Breast epithelium (tissue), 4 donors: ENCODE results near the gene ARNT2. TPM values are rescaled to one million over a fixed set of nuclear protein-coding genes. Genes with fewer than 3 reads are reported as not detected.

Experiments
- DNase-seq, 2 donors: peaks; one replicate each; pipeline ENCODE4 v3.0.0-alpha.2; 2019; ENCODE audit warnings: low spot score in 2 of 2
- H3K27ac ChIP-seq, 2 donors: fragments of 200-600 bp; sonication (generic) in 1 of 2; one replicate each; pipeline ENCODE4 v1.5.1; 2016 to 2019; ENCODE audit warnings: mild to moderate bottlenecking in 1 of 2
- H3K27me3 ChIP-seq, 2 donors: fragments of 200-600 bp; sonication (generic) in 1 of 2; one replicate each; pipeline versions ENCODE4 v1.5.1 to v1.6.0; 2017 to 2019; ENCODE audit warnings: control low read depth in 1 of 2, mild to moderate bottlenecking in 1 of 2
- H3K36me3 ChIP-seq: fragments of 200-600 bp; one replicate; pipeline ENCODE4 v1.5.1; 2019
- H3K4me1 ChIP-seq, 2 donors: fragments of 200-600 bp; sonication (generic); one replicate each; pipeline ENCODE4 v1.5.1; 2016 to 2019; ENCODE audit warnings: control low read depth in 1 of 2
- H3K4me3 ChIP-seq, 3 donors: fragments of 200-600 bp; sonication (generic); 1 replicate in 2 of 3; 2 replicates in 1 of 3; pipeline ENCODE4 v1.5.1; 2016 to 2019; ENCODE audit warnings: mild to moderate bottlenecking in 3 of 3, moderate library complexity in 2 of 3
- H3K9me3 ChIP-seq, 2 donors: fragments of 200-600 bp; sonication (generic) in 1 of 2; one replicate each; pipeline ENCODE4 v1.5.1; 2016 to 2019; ENCODE audit warnings: control low read depth in 1 of 2
- CTCF ChIP-seq, 3 donors: fragments of 450-650 bp; IDR thresholded peaks; one replicate each; pipeline ENCODE4 v1.5.1; 2016 to 2017; ENCODE audit warnings: antibody characterized with exemption in 3 of 3, mild to moderate bottlenecking in 3 of 3, moderate library complexity in 3 of 3
- POLR2A ChIP-seq: fragments of 450-650 bp; IDR thresholded peaks from one replicate; pipeline ENCODE4 v1.6.1; 2016; ENCODE audit warnings: antibody characterized with exemption, mild to moderate bottlenecking, moderate library complexity
- POLR2AphosphoS5 ChIP-seq, 3 donors: sonication (generic); formaldehyde crosslinking; IDR thresholded peaks; one replicate each; pipeline ENCODE4 v1.6.1; 2017; ENCODE audit warnings: antibody characterized with exemption in 3 of 3
- intact Hi-C: fragments of 100-400 bp; cut with DNase I; formaldehyde crosslinking; loops from one replicate; pipeline ENCODE4 v1.15.1; 2023; ENCODE audit warnings: low total_unique reads
- total RNA-seq, 3 donors: library from RNA; depleted of rRNA; stranded (reverse); fragments of >200 nt; gene quantifications; one replicate each; pipeline ENCODE4 v1.1.0, GENCODE V29; 2016

ARNT2 gene
- total RNA-seq, 3 donors from 2014 or later = 5.9 to 8.5 (median 7.0) TPM

GRCh38 chr15:80462836-80463512 is 58.8 kb downstream of the ARNT2 start:
- DNase-seq = no peak
- intact Hi-C loops = no loop called here
- Histone ChIP-seq H3K4me3 (no peak overlapping the region), H3K27me3 (no peaks in the 10 kb centered on the region), H3K9me3 (no peaks in the 10 kb centered on the region), H3K27ac (no peak overlapping the region), H3K36me3 (no peaks in the 10 kb centered on the region), H3K4me1 (no peaks in the 10 kb centered on the region)
- no peak for TF ChIP-seq CTCF (IDR thresholded peaks at IDR 0.05)
- TF ChIP-seq POLR2A = no peak
- TF ChIP-seq POLR2AphosphoS5 (IDR thresholded peaks at IDR 0.05) = no peak

- DNase-seq = no peak
- no peaks in the 10 kb centered on the region for H3K27me3 ChIP-seq
- TF ChIP-seq POLR2A (no peak), CTCF (IDR thresholded peaks at IDR 0.05) (no peak), POLR2AphosphoS5 (IDR thresholded peaks at IDR 0.05) (no peak)
- no peaks in the 10 kb centered on the region for H3K9me3 ChIP-seq
- no peak overlapping the region for H3K4me3 ChIP-seq
- intact Hi-C loops = no loop called here
- no peak overlapping the region for H3K27ac ChIP-seq
- no peaks in the 10 kb centered on the region for H3K4me1 ChIP-seq
- H3K36me3 ChIP-seq = no peaks in the 10 kb centered on the region
These were observed 60.9 kb downstream of the ARNT2 start for GRCh38 chr15:80464951-80465625.

- intact Hi-C loops = no loop called here
- H3K9me3 ChIP-seq = no peaks in the 10 kb centered on the region
- DNase-seq = no peak
- no peak for TF ChIP-seq CTCF (IDR thresholded peaks at IDR 0.05)
- TF ChIP-seq POLR2AphosphoS5 (IDR thresholded peaks at IDR 0.05) = no peak
- TF ChIP-seq POLR2A = no peak
- no peaks in the 10 kb centered on the region for H3K36me3 ChIP-seq
- no peak overlapping the region for H3K27ac ChIP-seq
- H3K27me3 ChIP-seq = no peaks in the 10 kb centered on the region
- no peaks in the 10 kb centered on the region for H3K4me1 ChIP-seq
- H3K4me3 ChIP-seq = no peak overlapping the region
These were observed 61.4 kb downstream of the ARNT2 start for GRCh38 chr15:80465626-80466005.

GRCh38 chr15:80466543-80466942 is 62.4 kb downstream of the ARNT2 start:
- Histone ChIP-seq H3K4me3 (no peak overlapping the region), H3K9me3 (no peaks in the 10 kb centered on the region), H3K27me3 (no peaks in the 10 kb centered on the region), H3K27ac (no peak overlapping the region), H3K4me1 (no peaks in the 10 kb centered on the region), H3K36me3 (no peaks in the 10 kb centered on the region)
- no peak for DNase-seq
- TF ChIP-seq POLR2A (no peak), CTCF (IDR thresholded peaks at IDR 0.05) (no peak), POLR2AphosphoS5 (IDR thresholded peaks at IDR 0.05) (no peak)
- intact Hi-C loops = no loop called here

- TF ChIP-seq POLR2AphosphoS5 (IDR thresholded peaks at IDR 0.05) (no peak), CTCF (IDR thresholded peaks at IDR 0.05) (no peak)
- H3K4me3 ChIP-seq = no peak overlapping the region
- intact Hi-C loops = no loop called here
- no peak for DNase-seq
- H3K36me3 ChIP-seq = no peaks in the 10 kb centered on the region
- no peaks in the 10 kb centered on the region for H3K4me1 ChIP-seq
- no peak overlapping the region for H3K27ac ChIP-seq
- H3K27me3 ChIP-seq = no peaks in the 10 kb centered on the region
- H3K9me3 ChIP-seq = no peaks in the 10 kb centered on the region
These were observed 63.1 kb downstream of the ARNT2 start for GRCh38 chr15:80467311-80467714.
